HepG2 (cell line): Measurements from ENCODE around the gene SMIM12. TPM values are rescaled to one million over a fixed set of nuclear protein-coding genes. Genes with fewer than 3 reads are reported as not detected.

Source experiments
- ASH2L ChIP-seq: fragments of 300-600, 200-600 bp; sonication (generic); IDR thresholded peaks from 2 replicates; pipeline ENCODE4 v1.7.0; 2017; ENCODE audit warnings: low read depth, mild to moderate bottlenecking, moderate library complexity, mixed read lengths, low read length; ENCODE audit not compliant: insufficient read length
- BORCS8-MEF2B ChIP-seq: sonication (generic); formaldehyde crosslinking; IDR thresholded peaks from 2 replicates; pipeline ENCODE4 v1.8.0; 2022; ENCODE audit warnings: mild to moderate bottlenecking, missing genetic modification reagents
- DNMT3B ChIP-seq: conservative IDR thresholded peaks from 2 replicates; pipeline ENCODE4 v1.6.1; 2016; ENCODE audit warnings: missing biosample characterization, control low read depth
- ERF ChIP-seq: IDR thresholded peaks from 2 replicates; pipeline ENCODE4 v1.6.1; 2018; ENCODE audit warnings: missing biosample characterization, missing genetic modification reagents
- HNRNPUL1 ChIP-seq: fragments of 200-400 bp; formaldehyde crosslinking; IDR thresholded peaks from 2 replicates; pipeline ENCODE4 v1.6.1; 2017; ENCODE audit warnings: low read depth, mild to moderate bottlenecking, low read length, moderate library complexity
- NFRKB ChIP-seq: fragments of 450-650 bp; IDR thresholded peaks from 2 replicates; pipeline ENCODE4 v1.6.1; 2017
- TCF7 ChIP-seq: sonication (generic); IDR thresholded peaks from 2 replicates; pipeline ENCODE4 v1.6.1; 2016; ENCODE audit warnings: antibody characterized with exemption, low read depth
- TMF1 ChIP-seq: sonication (generic); formaldehyde crosslinking; IDR thresholded peaks from 2 replicates; pipeline ENCODE4 v1.8.1; 2022; ENCODE audit warnings: low read depth, missing genetic modification reagents
- ZKSCAN5 ChIP-seq: sonication (generic); formaldehyde crosslinking; IDR thresholded peaks from 2 replicates; pipeline ENCODE4 v1.5.1; 2020; ENCODE audit warnings: mild to moderate bottlenecking, missing genetic modification reagents
- ZNF354B ChIP-seq: sonication (generic); formaldehyde crosslinking; IDR thresholded peaks from 2 replicates; pipeline ENCODE4 v1.8.0; 2022; ENCODE audit warnings: mild to moderate bottlenecking, missing genetic modification reagents
- ZNF484 ChIP-seq: sonication (generic); formaldehyde crosslinking; IDR thresholded peaks from 2 replicates; pipeline ENCODE4 v1.5.1; 2020; ENCODE audit warnings: mild to moderate bottlenecking, low read depth, missing genetic modification reagents, borderline replicate concordance
- ZNF577 ChIP-seq: sonication (generic); formaldehyde crosslinking; IDR thresholded peaks from 2 replicates; pipeline ENCODE4 v1.4.0; 2020; ENCODE audit warnings: mild to moderate bottlenecking, low read depth, missing genetic modification reagents, borderline replicate concordance
- ZNF670 ChIP-seq: sonication (generic); formaldehyde crosslinking; IDR thresholded peaks from 2 replicates; pipeline ENCODE4 v1.8.0; 2022; ENCODE audit warnings: mild to moderate bottlenecking, missing genetic modification reagents, borderline replicate concordance
- ZSCAN25 ChIP-seq: sonication (generic); formaldehyde crosslinking; IDR thresholded peaks from 2 replicates; pipeline ENCODE4 v1.8.0; 2022; ENCODE audit warnings: mild to moderate bottlenecking, missing genetic modification reagents
- polyA plus RNA-seq, 8 experiments: library from polyadenylated mRNA; depleted of rRNA in 3 of 8; stranded (reverse) in 7 of 8; unstranded in 1 of 8; fragments of >200 nt; fragmentation: Illumina TruSeq in 4 of 8; extraction: Trizol in 4 of 8; gene quantifications; 2 replicates each; pipeline versions ENCODE4 v1.2.1 to v1.2.3, GENCODE V29; 2011 to 2016; ENCODE audit warnings: low read depth in 4 of 8, missing spikeins in 1 of 8, mixed read lengths in 1 of 8; ENCODE audit not compliant: insufficient read depth in 1 of 8
- total RNA-seq, 5 experiments: library from RNA; depleted of rRNA; stranded (reverse); fragments of >200 nt; fragmentation: Illumina TruSeq; extraction: Trizol; gene quantifications; 2 replicates each; pipeline ENCODE4 v1.2.3, GENCODE V29; 2016; ENCODE audit warnings: low read depth in 1 of 5
- TF ChIP-seq, protein P1 (sequence below): IDR thresholded peaks from 2 replicates; pipeline ENCODE4 v1.6.1; 2016; ENCODE audit warnings: low read depth, missing genetic modification reagents, missing compliant biosample characterization
- TF ChIP-seq, protein P2 (sequence below): IDR thresholded peaks from 2 replicates; pipeline ENCODE4 v1.6.1; 2016; ENCODE audit warnings: mild to moderate bottlenecking
- TF ChIP-seq, protein P3 (sequence below): sonication (generic); formaldehyde crosslinking; IDR thresholded peaks from 2 replicates; pipeline ENCODE4 v1.4.0; 2020; ENCODE audit warnings: low read depth, missing genetic modification reagents
- TF ChIP-seq, protein P4 (sequence below): IDR thresholded peaks from 2 replicates; pipeline ENCODE4 v1.6.1; 2016; ENCODE audit warnings: missing compliant biosample characterization, missing genetic modification reagents, borderline replicate concordance

The SMIM12 gene
- total and polyA plus RNA-seq, 2 of the 13 experiments (the other 11 are each of a cell fraction or from before 2014, with no cell fraction given): 20.1 to 41.3 TPM

DNA sequence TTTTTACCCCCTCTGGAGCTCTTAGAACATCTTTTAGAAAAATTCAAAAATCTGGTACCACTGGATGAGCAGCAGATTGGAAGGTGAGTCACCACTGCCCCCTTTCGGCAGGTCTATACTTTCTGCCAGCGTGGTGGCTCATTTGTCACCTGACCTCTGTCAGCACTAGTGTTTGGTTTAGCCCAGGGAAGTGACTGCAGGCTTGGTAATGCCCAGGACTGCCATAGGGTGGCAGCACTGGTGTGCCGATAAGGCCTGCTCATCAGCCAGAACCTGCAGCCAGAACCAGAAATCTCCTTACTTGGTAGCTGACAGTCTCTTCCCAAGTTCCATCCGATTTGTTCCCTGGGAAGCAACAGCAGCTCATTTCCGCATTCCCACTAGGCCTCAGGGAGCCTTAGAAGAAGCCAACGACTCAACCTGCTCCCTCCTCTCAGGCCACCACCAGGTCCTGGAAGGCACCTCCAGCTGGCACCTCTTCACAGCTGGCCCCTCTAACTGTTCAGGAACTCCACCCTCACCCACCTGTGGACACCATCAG lies 6.8 kb downstream of the SMIM12 start (continued):
- TF ChIP-seq, protein P1, sequence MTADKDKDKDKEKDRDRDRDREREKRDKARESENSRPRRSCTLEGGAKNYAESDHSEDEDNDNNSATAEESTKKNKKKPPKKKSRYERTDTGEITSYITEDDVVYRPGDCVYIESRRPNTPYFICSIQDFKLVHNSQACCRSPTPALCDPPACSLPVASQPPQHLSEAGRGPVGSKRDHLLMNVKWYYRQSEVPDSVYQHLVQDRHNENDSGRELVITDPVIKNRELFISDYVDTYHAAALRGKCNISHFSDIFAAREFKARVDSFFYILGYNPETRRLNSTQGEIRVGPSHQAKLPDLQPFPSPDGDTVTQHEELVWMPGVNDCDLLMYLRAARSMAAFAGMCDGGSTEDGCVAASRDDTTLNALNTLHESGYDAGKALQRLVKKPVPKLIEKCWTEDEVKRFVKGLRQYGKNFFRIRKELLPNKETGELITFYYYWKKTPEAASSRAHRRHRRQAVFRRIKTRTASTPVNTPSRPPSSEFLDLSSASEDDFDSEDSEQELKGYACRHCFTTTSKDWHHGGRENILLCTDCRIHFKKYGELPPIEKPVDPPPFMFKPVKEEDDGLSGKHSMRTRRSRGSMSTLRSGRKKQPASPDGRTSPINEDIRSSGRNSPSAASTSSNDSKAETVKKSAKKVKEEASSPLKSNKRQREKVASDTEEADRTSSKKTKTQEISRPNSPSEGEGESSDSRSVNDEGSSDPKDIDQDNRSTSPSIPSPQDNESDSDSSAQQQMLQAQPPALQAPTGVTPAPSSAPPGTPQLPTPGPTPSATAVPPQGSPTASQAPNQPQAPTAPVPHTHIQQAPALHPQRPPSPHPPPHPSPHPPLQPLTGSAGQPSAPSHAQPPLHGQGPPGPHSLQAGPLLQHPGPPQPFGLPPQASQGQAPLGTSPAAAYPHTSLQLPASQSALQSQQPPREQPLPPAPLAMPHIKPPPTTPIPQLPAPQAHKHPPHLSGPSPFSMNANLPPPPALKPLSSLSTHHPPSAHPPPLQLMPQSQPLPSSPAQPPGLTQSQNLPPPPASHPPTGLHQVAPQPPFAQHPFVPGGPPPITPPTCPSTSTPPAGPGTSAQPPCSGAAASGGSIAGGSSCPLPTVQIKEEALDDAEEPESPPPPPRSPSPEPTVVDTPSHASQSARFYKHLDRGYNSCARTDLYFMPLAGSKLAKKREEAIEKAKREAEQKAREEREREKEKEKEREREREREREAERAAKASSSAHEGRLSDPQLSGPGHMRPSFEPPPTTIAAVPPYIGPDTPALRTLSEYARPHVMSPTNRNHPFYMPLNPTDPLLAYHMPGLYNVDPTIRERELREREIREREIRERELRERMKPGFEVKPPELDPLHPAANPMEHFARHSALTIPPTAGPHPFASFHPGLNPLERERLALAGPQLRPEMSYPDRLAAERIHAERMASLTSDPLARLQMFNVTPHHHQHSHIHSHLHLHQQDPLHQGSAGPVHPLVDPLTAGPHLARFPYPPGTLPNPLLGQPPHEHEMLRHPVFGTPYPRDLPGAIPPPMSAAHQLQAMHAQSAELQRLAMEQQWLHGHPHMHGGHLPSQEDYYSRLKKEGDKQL (CRISPR knock-in tag): no peak
- TF ChIP-seq TMF1: no peak
- TF ChIP-seq ERF: peak; percentile 74
- TF ChIP-seq, protein P2, sequence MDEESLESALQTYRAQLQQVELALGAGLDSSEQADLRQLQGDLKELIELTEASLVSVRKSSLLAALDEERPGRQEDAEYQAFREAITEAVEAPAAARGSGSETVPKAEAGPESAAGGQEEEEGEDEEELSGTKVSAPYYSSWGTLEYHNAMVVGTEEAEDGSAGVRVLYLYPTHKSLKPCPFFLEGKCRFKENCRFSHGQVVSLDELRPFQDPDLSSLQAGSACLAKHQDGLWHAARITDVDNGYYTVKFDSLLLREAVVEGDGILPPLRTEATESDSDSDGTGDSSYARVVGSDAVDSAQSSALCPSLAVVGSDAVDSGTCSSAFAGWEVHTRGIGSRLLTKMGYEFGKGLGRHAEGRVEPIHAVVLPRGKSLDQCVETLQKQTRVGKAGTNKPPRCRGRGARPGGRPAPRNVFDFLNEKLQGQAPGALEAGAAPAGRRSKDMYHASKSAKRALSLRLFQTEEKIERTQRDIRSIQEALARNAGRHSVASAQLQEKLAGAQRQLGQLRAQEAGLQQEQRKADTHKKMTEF (CRISPR knock-in tag): peak; percentile 53; the same call in 1 of the 2 replicates
- no peak for TF ChIP-seq ZNF484
- TF ChIP-seq ASH2L: peak; percentile 46
- no peak for TF ChIP-seq ZKSCAN5 (CRISPR knock-in tag)
- TF ChIP-seq TCF7: no peak
- no peak for TF ChIP-seq ZNF577 (CRISPR knock-in tag)
- TF ChIP-seq, protein P3, sequence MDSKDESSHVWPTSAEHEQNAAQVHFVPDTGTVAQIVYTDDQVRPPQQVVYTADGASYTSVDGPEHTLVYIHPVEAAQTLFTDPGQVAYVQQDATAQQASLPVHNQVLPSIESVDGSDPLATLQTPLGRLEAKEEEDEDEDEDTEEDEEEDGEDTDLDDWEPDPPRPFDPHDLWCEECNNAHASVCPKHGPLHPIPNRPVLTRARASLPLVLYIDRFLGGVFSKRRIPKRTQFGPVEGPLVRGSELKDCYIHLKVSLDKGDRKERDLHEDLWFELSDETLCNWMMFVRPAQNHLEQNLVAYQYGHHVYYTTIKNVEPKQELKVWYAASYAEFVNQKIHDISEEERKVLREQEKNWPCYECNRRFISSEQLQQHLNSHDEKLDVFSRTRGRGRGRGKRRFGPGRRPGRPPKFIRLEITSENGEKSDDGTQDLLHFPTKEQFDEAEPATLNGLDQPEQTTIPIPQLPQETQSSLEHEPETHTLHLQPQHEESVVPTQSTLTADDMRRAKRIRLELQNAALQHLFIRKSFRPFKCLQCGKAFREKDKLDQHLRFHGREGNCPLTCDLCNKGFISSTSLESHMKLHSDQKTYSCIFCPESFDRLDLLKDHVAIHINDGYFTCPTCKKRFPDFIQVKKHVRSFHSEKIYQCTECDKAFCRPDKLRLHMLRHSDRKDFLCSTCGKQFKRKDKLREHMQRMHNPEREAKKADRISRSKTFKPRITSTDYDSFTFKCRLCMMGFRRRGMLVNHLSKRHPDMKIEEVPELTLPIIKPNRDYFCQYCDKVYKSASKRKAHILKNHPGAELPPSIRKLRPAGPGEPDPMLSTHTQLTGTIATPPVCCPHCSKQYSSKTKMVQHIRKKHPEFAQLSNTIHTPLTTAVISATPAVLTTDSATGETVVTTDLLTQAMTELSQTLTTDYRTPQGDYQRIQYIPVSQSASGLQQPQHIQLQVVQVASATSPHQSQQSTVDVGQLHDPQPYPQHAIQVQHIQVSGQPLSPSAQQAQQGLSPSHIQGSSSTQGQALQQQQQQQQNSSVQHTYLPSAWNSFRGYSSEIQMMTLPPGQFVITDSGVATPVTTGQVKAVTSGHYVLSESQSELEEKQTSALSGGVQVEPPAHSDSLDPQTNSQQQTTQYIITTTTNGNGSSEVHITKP (CRISPR knock-in tag): peak; percentile 90
- TF ChIP-seq, protein P4, sequence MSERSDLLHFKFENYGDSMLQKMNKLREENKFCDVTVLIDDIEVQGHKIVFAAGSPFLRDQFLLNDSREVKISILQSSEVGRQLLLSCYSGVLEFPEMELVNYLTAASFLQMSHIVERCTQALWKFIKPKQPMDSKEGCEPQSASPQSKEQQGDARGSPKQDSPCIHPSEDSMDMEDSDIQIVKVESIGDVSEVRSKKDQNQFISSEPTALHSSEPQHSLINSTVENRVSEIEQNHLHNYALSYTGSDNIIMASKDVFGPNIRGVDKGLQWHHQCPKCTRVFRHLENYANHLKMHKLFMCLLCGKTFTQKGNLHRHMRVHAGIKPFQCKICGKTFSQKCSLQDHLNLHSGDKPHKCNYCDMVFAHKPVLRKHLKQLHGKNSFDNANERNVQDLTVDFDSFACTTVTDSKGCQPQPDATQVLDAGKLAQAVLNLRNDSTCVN (CRISPR knock-in tag): peak; percentile 31; the same call in 1 of the 2 replicates
- no peak for TF ChIP-seq ZNF354B (CRISPR knock-in tag)
- TF ChIP-seq NFRKB: no peak
- TF ChIP-seq ZNF670 (CRISPR knock-in tag): no peak
- TF ChIP-seq HNRNPUL1: no peak
- TF ChIP-seq ZSCAN25 (CRISPR knock-in tag): no peak
- TF ChIP-seq DNMT3B (CRISPR knock-in tag): no peak
- TF ChIP-seq BORCS8-MEF2B (CRISPR knock-in tag): 0 out of 2 replicates have a peak, but pooled peaks have one; percentile 35
